GM12878 (cell line): ENCODE results near the gene DDX5. TPM values are rescaled to one million over a fixed set of nuclear protein-coding genes. Genes with fewer than 3 reads are reported as not detected.

Experiments used
- ATAC-seq: fragments of 200-7000 bp; cut with Tn5 transposase; 3 replicates; pipeline ENCODE4 v1.9.1; 2020; ENCODE audit warnings: mild to moderate bottlenecking, moderate library complexity
- BruUV-seq: library from RNA; stranded (reverse); fragments of 400-500 nt; replicated peaks from 2 replicates; lab custom pipeline; 2021; lab: Mats Ljungman, UMichigan
- CTCF ChIA-PET: fragments of 300-600 bp; sonication (Branson Sonifier 250); formaldehyde crosslinking; extraction: SDS; loops from one replicate; lab custom pipeline; 2021; ENCODE audit warnings: inconsistent platforms; lab: Yijun Ruan, JAX
- POLR2A ChIA-PET: fragments of 350-600 bp; formaldehyde crosslinking; extraction: SDS; loops from one replicate; lab custom pipeline; 2021; ENCODE audit warnings: inconsistent platforms; lab: Charles Lee
- RAD21 ChIA-PET: fragments of 300-600 bp; sonication (Branson Sonifier 250); formaldehyde crosslinking; loops from one replicate; lab custom pipeline; 2023; ENCODE audit warnings: antibody characterized with exemption; ENCODE audit not compliant: unreplicated experiment; lab: Charles Lee
- SMC1A ChIA-PET: fragments of 300-600 bp; sonication (Branson Sonifier 250); formaldehyde crosslinking; loops from one replicate; lab custom pipeline; 2023; ENCODE audit not compliant: unreplicated experiment, uncharacterized antibody; lab: Charles Lee
- DNase-seq: peaks from one replicate; pipeline ENCODE4 v3.0.0-alpha.2; 2011; ENCODE audit warnings: low read depth, low spot score
- FAIRE-seq: peaks from 3 replicates; lab custom pipeline; 2011; peaks lifted over from hg19 to GRCh38; lab: Jason Lieb, UNC
- H2AFZ ChIP-seq: 2 replicates; pipeline ENCODE4 v1.6.0; 2011; ENCODE audit warnings: low read depth, low read length, control low read depth; ENCODE audit not compliant: control insufficient read depth
- H3K27ac ChIP-seq: 2 replicates; pipeline ENCODE4 v1.5.1; 2011; ENCODE audit warnings: control low read depth; ENCODE audit not compliant: control insufficient read depth, insufficient read depth
- H3K27me3 ChIP-seq, 2 experiments: replicated peaks in 1 of 2; 2 replicates each; pipeline versions ENCODE4 v1.6.0 to v1.6.1; 2011; ENCODE audit warnings: low read length in 1 of 2; ENCODE audit not compliant: control insufficient read depth in 2 of 2, insufficient read depth in 2 of 2
- H3K36me3 ChIP-seq, 2 experiments: 2 replicates each; pipeline ENCODE4 v1.5.1; 2011; ENCODE audit warnings: low read length in 1 of 2; ENCODE audit not compliant: control insufficient read depth in 2 of 2, insufficient read depth in 2 of 2
- H3K4me1 ChIP-seq: 2 replicates; pipeline ENCODE4 v1.6.1; 2011; ENCODE audit warnings: mild to moderate bottlenecking, low read length, moderate library complexity, mixed read lengths; ENCODE audit not compliant: control insufficient read depth, insufficient read depth
- H3K4me2 ChIP-seq: 2 replicates; pipeline ENCODE4 v1.6.0; 2011; ENCODE audit warnings: control low read depth; ENCODE audit not compliant: control insufficient read depth, insufficient read depth
- H3K4me3 ChIP-seq: fragments of 200-600 bp; sonication (generic); 2 replicates; pipeline ENCODE4 v1.5.1; 2016
- H3K79me2 ChIP-seq: 2 replicates; pipeline ENCODE4 v1.6.0; 2011; ENCODE audit warnings: low read length; ENCODE audit not compliant: control insufficient read depth, insufficient read depth
- H3K9ac ChIP-seq: 2 replicates; pipeline ENCODE4 v1.8.0; 2011; ENCODE audit warnings: low read length, control low read depth, mixed read lengths; ENCODE audit not compliant: control insufficient read depth, insufficient read depth
- H3K9me3 ChIP-seq: replicated peaks from 3 replicates; pipeline ENCODE4 v1.5.1; 2011; ENCODE audit warnings: mild to moderate bottlenecking, low read length; ENCODE audit not compliant: control insufficient read depth, insufficient read depth
- H4K20me1 ChIP-seq: 2 replicates; pipeline ENCODE4 v1.6.0; 2011; ENCODE audit not compliant: control insufficient read depth, insufficient read depth
- POLR2A ChIP-seq: IDR thresholded peaks from 2 replicates; pipeline ENCODE4 v1.6.1; 2011; ENCODE audit warnings: low read depth, mild to moderate bottlenecking, low read length
- WGBS: methylation state at CpG from one replicate; pipeline ENCODE4 v1.1.6; 2016; ENCODE audit warnings: low lambda C conversion rate; ENCODE audit not compliant: insufficient replicate concordance, insufficient coverage; ENCODE audit errors: missing lambda C conversion rate; 5-methylcytosine and 5-hydroxymethylcytosine counted together
- in situ Hi-C: fragments of 300-500 bp; cut with MboI; formaldehyde crosslinking; loops from 9 replicates; pipeline ENCODE4 v1.14.3; 2018; ENCODE audit warnings: mixed read lengths
- intact Hi-C: fragments of 100-400 bp; cut with micrococcal nuclease; formaldehyde crosslinking; loops from one replicate; pipeline ENCODE4 v1.14.2; 2022; ENCODE audit not compliant: unreplicated experiment
- polyA plus RNA-seq, 11 experiments: library from polyadenylated mRNA; depleted of rRNA in 4 of 11; unstranded in 6 of 11; stranded (reverse) in 5 of 11; fragments of >200 nt; fragmentation: Nextera tagmentation in 4 of 11; fragmentation: Illumina TruSeq in 1 of 11; extraction: Ambion mirVana in 4 of 11; extraction: Trizol in 1 of 11; gene quantifications; 1 replicate in 1 of 11; 2 replicates in 10 of 11; pipeline versions ENCODE4 v1.2.1 to v1.2.3, GENCODE V29; 2011 to 2016; ENCODE audit warnings: inconsistent platforms in 2 of 11, missing spikeins in 2 of 11, low read depth in 1 of 11
- total RNA-seq, 4 experiments: library from RNA; depleted of rRNA in 3 of 4; stranded (reverse); fragments of >200 nt in 3 of 4; fragmentation: Illumina TruSeq in 1 of 4; extraction: Trizol in 1 of 4; gene quantifications; 2 replicates each; pipeline versions ENCODE4 v1.2.1 to v1.2.3, GENCODE V29; 2013 to 2021
- TF ChIP-seq, protein P1 (sequence below): fragments of 450-650 bp; IDR thresholded peaks from 2 replicates; pipeline ENCODE4 v1.6.1; 2016; ENCODE audit warnings: mild to moderate bottlenecking, moderate library complexity, borderline replicate concordance

The DDX5 gene
- total and polyA plus RNA-seq, 10 of the 15 experiments (the other 5 are each of a cell fraction or from before 2014, with no cell fraction given) = 257 to 1,423 (median 719) TPM

DNA sequence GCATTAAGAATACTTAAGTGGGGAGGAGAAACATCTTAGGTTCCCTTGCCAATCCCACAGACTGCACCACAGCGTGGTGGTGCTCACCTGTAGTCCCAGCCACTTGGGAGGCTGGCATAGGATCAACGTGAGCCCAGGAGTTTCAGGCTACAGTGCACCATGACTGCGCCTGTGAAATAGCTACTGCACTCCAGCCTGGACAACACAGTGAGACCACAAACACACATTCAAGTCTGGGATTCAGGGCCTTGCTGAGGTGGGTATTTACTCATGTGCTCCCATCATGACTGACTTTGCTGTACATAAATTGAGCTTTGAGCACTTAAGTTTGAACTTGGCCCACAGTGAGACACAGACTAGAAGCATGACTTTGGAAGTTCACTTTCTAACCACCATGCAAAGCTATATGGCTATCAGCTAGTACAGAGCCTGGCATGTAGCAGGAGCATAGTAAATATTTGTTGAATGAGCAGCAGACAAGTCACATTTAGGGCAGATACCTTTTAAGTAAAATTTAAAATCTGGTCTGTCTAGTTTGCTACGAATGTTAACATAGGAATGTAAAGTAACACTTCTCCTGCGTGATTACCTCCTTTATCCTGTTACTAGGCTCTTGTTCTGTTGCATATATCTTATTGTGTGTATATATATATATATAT lies 34.2 kb upstream of the DDX5 start:
- WGBS = 97% methylated on average over 5 of the region's 5 CpGs
- POLR2A ChIA-PET = interaction anchor here (1.5 kb wide), 1 partner anchor 8 kb away, joined by 3 read pairs; no protein-coding TSS in a partner anchor
- TF ChIP-seq, protein P1, sequence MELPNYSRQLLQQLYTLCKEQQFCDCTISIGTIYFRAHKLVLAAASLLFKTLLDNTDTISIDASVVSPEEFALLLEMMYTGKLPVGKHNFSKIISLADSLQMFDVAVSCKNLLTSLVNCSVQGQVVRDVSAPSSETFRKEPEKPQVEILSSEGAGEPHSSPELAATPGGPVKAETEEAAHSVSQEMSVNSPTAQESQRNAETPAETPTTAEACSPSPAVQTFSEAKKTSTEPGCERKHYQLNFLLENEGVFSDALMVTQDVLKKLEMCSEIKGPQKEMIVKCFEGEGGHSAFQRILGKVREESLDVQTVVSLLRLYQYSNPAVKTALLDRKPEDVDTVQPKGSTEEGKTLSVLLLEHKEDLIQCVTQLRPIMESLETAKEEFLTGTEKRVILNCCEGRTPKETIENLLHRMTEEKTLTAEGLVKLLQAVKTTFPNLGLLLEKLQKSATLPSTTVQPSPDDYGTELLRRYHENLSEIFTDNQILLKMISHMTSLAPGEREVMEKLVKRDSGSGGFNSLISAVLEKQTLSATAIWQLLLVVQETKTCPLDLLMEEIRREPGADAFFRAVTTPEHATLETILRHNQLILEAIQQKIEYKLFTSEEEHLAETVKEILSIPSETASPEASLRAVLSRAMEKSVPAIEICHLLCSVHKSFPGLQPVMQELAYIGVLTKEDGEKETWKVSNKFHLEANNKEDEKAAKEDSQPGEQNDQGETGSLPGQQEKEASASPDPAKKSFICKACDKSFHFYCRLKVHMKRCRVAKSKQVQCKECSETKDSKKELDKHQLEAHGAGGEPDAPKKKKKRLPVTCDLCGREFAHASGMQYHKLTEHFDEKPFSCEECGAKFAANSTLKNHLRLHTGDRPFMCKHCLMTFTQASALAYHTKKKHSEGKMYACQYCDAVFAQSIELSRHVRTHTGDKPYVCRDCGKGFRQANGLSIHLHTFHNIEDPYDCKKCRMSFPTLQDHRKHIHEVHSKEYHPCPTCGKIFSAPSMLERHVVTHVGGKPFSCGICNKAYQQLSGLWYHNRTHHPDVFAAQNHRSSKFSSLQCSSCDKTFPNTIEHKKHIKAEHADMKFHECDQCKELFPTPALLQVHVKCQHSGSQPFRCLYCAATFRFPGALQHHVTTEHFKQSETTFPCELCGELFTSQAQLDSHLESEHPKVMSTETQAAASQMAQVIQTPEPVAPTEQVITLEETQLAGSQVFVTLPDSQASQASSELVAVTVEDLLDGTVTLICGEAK = no peak
- TF ChIP-seq POLR2A = peak; percentile 40; the same call in 1 of the 2 replicates
- CTCF ChIA-PET = no interaction called here
- DNase-seq (no peak), ATAC-seq (no peak), FAIRE-seq (no peak)
- SMC1A ChIA-PET = interaction anchor here (0.8 to 1.8 kb wide), 2 partner anchors 14 to 15 kb away, joined by 3 to 4 read pairs; no protein-coding TSS in a partner anchor
- Histone ChIP-seq H3K79me2 (no peaks in the 10 kb centered on the region), H3K27me3 (no peaks in the 10 kb centered on the region), H4K20me1 (no peaks in the 10 kb centered on the region), H3K9me3 (no peaks in the 10 kb centered on the region), H3K4me1 (no peaks in the 10 kb centered on the region), H3K27ac (no peak overlapping the region), H3K4me2 (no peak overlapping the region), H3K9ac (no peak overlapping the region), H3K4me3 (no peak overlapping the region), H3K36me3 (peaks cover 3 to 6% of the 10 kb centered on the region in 2 experiments), H2AFZ (no peak overlapping the region)
- intact Hi-C loops = no loop called here
- in situ Hi-C loops = no loop called here
- RAD21 ChIA-PET = interaction anchor here (0.7 kb wide), 1 partner anchor 122 kb away, joined by 3 read pairs; no protein-coding TSS in a partner anchor
- BruUV-seq = no TSS peak
